Measurements from ENCODE around the gene CCDC117. TPM values are rescaled to one million over a fixed set of nuclear protein-coding genes. Genes with fewer than 3 reads are reported as not detected.

CCDC117 gene
- total and polyA plus RNA-seq, 9 donors, result 11.7 to 34.2 (median 22.8) TPM

DNA sequence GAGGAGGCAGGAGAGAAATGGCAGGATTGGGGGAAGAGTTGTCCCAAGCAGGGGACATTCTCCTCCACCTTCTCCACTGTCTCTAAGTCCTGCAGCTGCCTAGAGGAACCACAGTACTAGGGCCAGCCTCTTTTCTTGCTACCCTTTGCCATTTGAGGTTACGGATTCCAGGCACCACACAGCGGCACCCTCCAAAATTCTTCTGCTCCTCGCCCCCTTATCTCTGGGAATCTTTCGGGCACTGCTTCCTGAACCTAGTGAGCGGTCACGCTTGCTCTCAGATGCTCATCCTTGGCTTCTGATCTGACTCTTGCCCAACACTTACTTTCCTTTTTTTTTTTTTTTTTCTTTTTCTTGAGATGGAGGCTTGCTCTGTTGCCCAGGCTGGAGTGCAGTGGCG, 54.4 kb downstream of the CCDC117 start:
- intact Hi-C loops (cut with DNase I), result loop anchor here in 2 of 4 donors (5.0 to 10.0 kb wide), 2 partner anchors 222 to 225 kb away; no protein-coding TSS in a partner anchor
- TF ChIP-seq, protein P1, sequence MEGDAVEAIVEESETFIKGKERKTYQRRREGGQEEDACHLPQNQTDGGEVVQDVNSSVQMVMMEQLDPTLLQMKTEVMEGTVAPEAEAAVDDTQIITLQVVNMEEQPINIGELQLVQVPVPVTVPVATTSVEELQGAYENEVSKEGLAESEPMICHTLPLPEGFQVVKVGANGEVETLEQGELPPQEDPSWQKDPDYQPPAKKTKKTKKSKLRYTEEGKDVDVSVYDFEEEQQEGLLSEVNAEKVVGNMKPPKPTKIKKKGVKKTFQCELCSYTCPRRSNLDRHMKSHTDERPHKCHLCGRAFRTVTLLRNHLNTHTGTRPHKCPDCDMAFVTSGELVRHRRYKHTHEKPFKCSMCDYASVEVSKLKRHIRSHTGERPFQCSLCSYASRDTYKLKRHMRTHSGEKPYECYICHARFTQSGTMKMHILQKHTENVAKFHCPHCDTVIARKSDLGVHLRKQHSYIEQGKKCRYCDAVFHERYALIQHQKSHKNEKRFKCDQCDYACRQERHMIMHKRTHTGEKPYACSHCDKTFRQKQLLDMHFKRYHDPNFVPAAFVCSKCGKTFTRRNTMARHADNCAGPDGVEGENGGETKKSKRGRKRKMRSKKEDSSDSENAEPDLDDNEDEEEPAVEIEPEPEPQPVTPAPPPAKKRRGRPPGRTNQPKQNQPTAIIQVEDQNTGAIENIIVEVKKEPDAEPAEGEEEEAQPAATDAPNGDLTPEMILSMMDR (IDR thresholded peaks at IDR 0.05), result no peak
- TF ChIP-seq POLR2A (IDR thresholded peaks at IDR 0.05), result no peak
- no peak for TF ChIP-seq EP300 (IDR thresholded peaks at IDR 0.05)
- Histone ChIP-seq H3K27ac (no peak overlapping the region), H3K9me3 (no peaks in the 10 kb centered on the region), H3K4me1 (ENCODE audit: insufficient read depth) (no peaks in the 10 kb centered on the region), H3K4me3 (no peak overlapping the region), H3K27me3 (no peaks in the 10 kb centered on the region), H3K36me3 (no peaks in the 10 kb centered on the region)
- 95 to 96% (median 96%) methylated on average over 7 of the region's 7 CpGs for WGBS, 3 donors
- DNase-seq, result peak in 1 of 5 donors; percentile 9

DNA sequence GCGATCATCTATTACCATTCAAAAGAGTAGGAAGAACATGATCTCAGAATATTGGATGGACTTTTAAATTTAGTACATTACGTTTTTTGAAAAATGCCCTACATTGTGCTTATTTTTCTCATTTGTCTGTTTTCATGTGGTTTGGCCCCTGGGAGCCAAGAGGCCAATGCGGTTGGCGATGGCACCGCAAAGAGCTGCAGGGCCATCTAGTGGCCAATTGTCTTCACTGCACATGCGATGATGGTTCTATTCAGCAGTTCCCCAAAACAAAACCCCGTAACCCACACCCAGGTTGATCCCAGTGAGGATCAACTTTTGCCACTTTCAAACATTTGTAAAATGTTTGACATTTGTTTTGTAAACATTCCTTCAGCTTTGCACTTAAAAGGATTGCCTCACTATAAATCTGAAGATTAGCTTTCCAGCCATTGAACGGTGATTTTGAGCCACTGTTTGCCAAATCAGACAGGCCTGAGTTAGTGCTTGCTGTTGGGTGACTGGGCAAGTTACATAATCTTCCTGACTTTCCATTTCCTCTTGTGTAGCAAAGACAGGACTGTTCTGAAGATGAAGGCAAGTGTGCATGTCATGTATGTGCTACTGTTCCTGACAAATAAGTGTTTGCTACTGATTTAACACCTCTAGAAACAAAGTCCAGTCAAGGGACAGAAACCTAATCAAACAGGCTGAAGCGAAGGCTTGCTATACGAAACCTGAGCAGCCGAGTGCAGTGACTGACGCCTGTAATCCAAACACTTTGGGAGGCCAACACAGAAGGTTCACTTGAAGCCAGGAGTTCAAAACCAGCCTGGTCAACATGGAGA, 57.1 kb downstream of the CCDC117 start:
- no peak for TF ChIP-seq EP300 (IDR thresholded peaks at IDR 0.05)
- TF ChIP-seq, protein P1 (IDR thresholded peaks at IDR 0.05), result peak; percentile 82 to 94 (median 93)
- Histone ChIP-seq H3K27ac (no peak overlapping the region), H3K4me3 (no peak overlapping the region), H3K4me1 (ENCODE audit: insufficient read depth) (no peaks in the 10 kb centered on the region), H3K36me3 (no peaks in the 10 kb centered on the region), H3K27me3 (no peaks in the 10 kb centered on the region), H3K9me3 (no peaks in the 10 kb centered on the region)
- intact Hi-C loops (cut with DNase I), result loop anchor here in 3 of 4 donors (5.0 to 10.0 kb wide), 3 partner anchors 225 to 815 kb away; no protein-coding TSS in a partner anchor
- peak; percentile 76 to 86 (median 86) for DNase-seq
- 37 to 39% (median 39%) methylated on average over 12 of the region's 12 CpGs for WGBS, 3 donors

DNA sequence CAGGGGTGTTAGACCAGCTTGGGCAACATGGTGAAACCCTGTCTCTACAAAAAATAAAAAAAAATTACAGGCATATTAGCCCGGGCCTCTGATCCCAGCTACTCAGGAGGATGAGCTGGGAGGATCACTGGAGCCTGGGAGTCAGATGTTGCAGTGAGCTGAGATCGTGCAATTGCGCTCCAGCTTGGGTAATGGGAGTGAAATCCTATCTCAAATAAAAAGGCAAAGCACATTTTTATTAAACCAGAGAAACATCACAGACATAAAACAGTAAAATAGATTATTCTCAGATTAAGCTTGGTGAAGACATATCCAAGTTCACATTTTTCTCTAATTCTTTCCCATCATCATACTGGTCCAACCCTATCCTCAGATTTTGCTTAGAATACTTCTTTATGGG, 57.9 kb downstream of the CCDC117 start:
- no peak overlapping the region for H3K4me3 ChIP-seq
- H3K27ac ChIP-seq, result no peak overlapping the region
- no peaks in the 10 kb centered on the region for H3K4me1 ChIP-seq (ENCODE audit: insufficient read depth)
- no peaks in the 10 kb centered on the region for H3K27me3 ChIP-seq
- peak in 1 of 5 donors; percentile 18 for DNase-seq
- no peaks in the 10 kb centered on the region for H3K9me3 ChIP-seq
- TF ChIP-seq, protein P1 (IDR thresholded peaks at IDR 0.05), result no peak
- 91 to 96% (median 91%) methylated on average over 3 of the region's 3 CpGs for WGBS, 3 donors
- intact Hi-C loops (cut with DNase I), result loop anchor here in 2 of 4 donors (5.0 to 10.0 kb wide), 2 partner anchors 228 to 816 kb away; no protein-coding TSS in a partner anchor
- no peaks in the 10 kb centered on the region for H3K36me3 ChIP-seq

DNA sequence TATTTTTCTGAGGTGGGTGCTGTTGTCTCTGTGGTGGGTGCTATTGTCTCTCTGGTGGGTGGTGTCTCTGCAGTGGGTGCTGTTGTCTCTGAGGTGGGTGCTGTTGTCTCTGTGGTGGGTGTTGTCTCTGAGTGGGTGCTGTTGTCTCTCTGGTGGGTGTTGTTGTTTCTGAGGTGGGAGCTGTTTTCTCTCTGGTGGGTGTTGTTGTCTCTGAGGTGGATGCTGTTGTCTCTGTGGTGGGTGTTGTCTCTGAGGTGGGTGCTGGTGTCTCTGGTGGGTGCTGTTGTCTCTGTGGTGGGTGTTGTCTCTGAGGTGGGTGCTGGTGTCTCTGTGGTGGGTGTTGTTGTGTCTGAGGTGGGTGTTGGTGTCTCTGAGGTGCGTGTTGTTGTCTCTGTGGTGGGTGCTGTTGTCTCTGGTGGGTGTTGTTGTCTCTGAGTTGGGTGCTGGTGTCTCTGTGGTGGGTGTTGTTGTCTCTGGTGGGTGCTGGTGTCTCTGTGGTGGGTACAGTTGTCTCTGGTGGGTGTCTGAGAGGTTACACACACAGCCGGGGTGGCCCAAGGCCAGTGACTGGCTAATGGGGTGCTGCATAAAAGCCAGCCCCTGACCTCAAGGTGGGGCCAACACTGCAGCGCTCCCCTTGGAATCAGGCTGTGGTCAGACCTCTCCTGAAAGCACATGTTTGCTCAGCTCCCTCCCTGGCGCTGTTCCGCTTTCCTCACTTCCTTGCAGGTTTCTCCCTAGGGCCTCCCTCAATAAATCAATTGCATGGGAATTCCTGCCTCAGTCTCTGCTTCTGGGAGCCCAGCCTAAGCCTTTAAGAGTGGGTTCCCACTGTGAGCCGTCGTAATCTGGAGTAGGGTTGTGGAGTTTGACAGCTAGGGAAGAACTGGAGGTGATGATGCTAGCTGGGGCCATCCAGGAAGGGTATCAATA, 58.9 kb downstream of the CCDC117 start:
- WGBS, 3 donors, result 82 to 90% (median 87%) methylated on average over 7 of the region's 7 CpGs
- intact Hi-C loops (cut with DNase I), result loop anchor here in 2 of 4 donors (5.0 to 10.0 kb wide), 2 partner anchors 229 to 817 kb away; no protein-coding TSS in a partner anchor
- H3K4me1 ChIP-seq (ENCODE audit: insufficient read depth), result no peaks in the 10 kb centered on the region

More for the DNA sequence above, 58.9 kb downstream of the CCDC117 start:
- no peaks in the 10 kb centered on the region for H3K9me3 ChIP-seq
- no peak for TF ChIP-seq POLR2A (IDR thresholded peaks at IDR 0.05)
- TF ChIP-seq, protein P1 (IDR thresholded peaks at IDR 0.05), result no peak
- no peak for TF ChIP-seq EP300 (IDR thresholded peaks at IDR 0.05)
- DNase-seq, result peak in 1 of 5 donors; percentile 30
- no peaks in the 10 kb centered on the region for H3K27me3 ChIP-seq
- no peak overlapping the region for H3K4me3 ChIP-seq
- H3K27ac ChIP-seq, result no peak overlapping the region
- no peaks in the 10 kb centered on the region for H3K36me3 ChIP-seq
